Measurements from ENCODE around the gene HYOU1.

GRCh38 chr11:119014209-119014924, 42.6 kb downstream of the HYOU1 start:
- no peak for TF ChIP-seq RCOR1 (IDR thresholded peaks at IDR 0.05; ENCODE audit: low read length)
- TF ChIP-seq YY1 (IDR thresholded peaks at IDR 0.05; ENCODE audit: low read depth) = no peak
- no peak for TF ChIP-seq CTCF (IDR thresholded peaks at IDR 0.05)
- no peak for TF ChIP-seq TAF1 (IDR thresholded peaks at IDR 0.05; ENCODE audit: borderline replicate concordance, low read depth, low read length)
- TF ChIP-seq EP300 (IDR thresholded peaks at IDR 0.05; ENCODE audit: borderline replicate concordance in 1 of 2, low read depth in 1 of 2, low read length in 1 of 2) = no peak
- no peak for TF ChIP-seq MXI1 (IDR thresholded peaks at IDR 0.05; ENCODE audit: low read depth, low read length)
- TF ChIP-seq REST (IDR thresholded peaks at IDR 0.05; ENCODE audit: low read depth, low read length) = no peak
- peak; percentile 5; the same call in 1 of the 2 replicates for TF ChIP-seq POLR2AphosphoS5 (IDR thresholded peaks at IDR 0.05; ENCODE audit: low read depth, low read length)
- no peak for TF ChIP-seq JUND (IDR thresholded peaks at IDR 0.05)
- no peak for TF ChIP-seq TEAD4 (IDR thresholded peaks at IDR 0.05; ENCODE audit: borderline replicate concordance, insufficient read depth)
- no peak for TF ChIP-seq FOXJ3 (CRISPR knock-in tag; IDR thresholded peaks at IDR 0.05)
